Stimulated activated naive CD8-positive, alpha-beta T cell treated with anti-CD3 and anti-CD28 coated beads, Interleukin-15, amount 100 ng/mL, for 72 hours (primary cell): ENCODE data around the gene IFNGR1.
"Not testable (repeated sequence)": the region's sequence is repeated elsewhere in the genome, so short reads cannot be mapped to it uniquely, and the experiment has no call there.

Experiments used
- ATAC-seq: fragments of 150-1000 bp; cut with Tn5 transposase; 2 replicates; pipeline ENCODE4 v1.10.0; 2021; ENCODE audit warnings: mild to moderate bottlenecking, moderate library complexity
- DNase-seq, 2 donors: peaks; one replicate each; pipeline ENCODE4 v3.0.0; 2021 to 2022
- H3K27ac Mint-ChIP-seq, 2 donors: one replicate each; pipeline ENCODE4 v1.8.0; 2022; ENCODE audit warnings: mild to moderate bottlenecking in 2 of 2, mixed read lengths in 2 of 2, moderate library complexity in 2 of 2
- H3K27me3 Mint-ChIP-seq: one replicate; pipeline ENCODE4 v1.8.0; 2022; ENCODE audit warnings: mixed read lengths
- H3K4me1 Mint-ChIP-seq: one replicate; pipeline ENCODE4 v1.8.0; 2022; ENCODE audit warnings: mild to moderate bottlenecking, mixed read lengths
- H3K4me3 Mint-ChIP-seq, 2 donors: one replicate each; pipeline ENCODE4 v1.8.0; 2022; ENCODE audit warnings: mild to moderate bottlenecking in 2 of 2, mixed read lengths in 2 of 2, moderate library complexity in 1 of 2
- H3K9me3 Mint-ChIP-seq, 2 donors: one replicate each; pipeline ENCODE4 v1.8.0; 2022; ENCODE audit warnings: mixed read lengths in 2 of 2

Gene IFNGR1

DNA sequence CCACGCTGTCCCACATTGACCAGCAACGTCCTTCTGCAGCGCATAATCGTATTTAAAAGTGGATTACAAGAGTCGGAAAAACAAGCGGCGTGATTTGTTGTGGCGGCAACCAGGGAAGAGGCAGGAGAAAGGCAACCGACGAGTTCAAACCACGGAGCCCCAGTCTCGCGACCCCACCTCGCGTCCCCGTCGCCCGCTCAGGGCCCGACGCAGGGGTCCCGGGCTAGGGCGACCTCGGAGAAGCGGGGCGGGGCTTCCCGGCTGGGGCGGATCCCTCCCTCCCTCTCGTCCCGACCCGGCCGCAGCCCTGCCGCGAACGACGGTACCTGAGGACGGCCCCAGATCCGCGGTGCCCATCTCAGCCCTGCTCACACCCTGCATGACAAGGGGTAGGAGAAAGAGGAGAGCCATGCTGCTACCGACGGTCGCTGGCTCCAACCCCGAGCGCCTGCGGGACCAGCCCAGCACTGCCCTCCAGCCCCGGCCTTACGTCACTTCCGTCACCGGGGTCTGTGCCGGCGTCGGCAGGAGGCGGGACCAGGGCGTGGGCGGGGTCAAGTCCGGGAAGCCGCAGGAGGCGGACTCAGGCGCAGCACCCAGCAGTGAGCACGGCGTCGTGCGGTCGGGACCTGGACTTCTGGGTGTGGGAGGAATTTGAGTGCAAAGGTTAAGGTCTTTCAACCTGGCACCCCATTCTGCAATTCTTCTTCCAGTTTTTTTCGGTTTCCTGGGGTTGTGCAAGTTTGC lies at the start of gene IFNGR1:
Gene IFNGR1, minus strand, starts transcription at position 469 of the 747 bp plus-strand sequence. Its CDS starts 58 bp downstream, at position 411.
- peak within 1 kb of the TSS; percentile 99 to 100 for H3K27ac Mint-ChIP-seq

GRCh38 chr6:137268911-137269310 lies 49.7 kb upstream of the IFNGR1 start:
- H3K27ac Mint-ChIP-seq = no peak overlapping the region
- no peaks in the 10 kb centered on the region for H3K9me3 Mint-ChIP-seq
- no peak overlapping the region for H3K4me3 Mint-ChIP-seq
- H3K27me3 Mint-ChIP-seq = peaks cover 41% of the 10 kb centered on the region
- ATAC-seq = no peak
- DNase-seq = no peak
- H3K4me1 Mint-ChIP-seq = peaks cover 6% of the 10 kb centered on the region

More for the DNA sequence above, at the start of gene IFNGR1:
- Mint-ChIP-seq H3K4me3 (peak within 1 kb of the TSS; percentile 92 to 100), H3K4me1 (peaks cover 53% of the 10 kb centered on the region), H3K27me3 (no peaks in the 10 kb centered on the region), H3K9me3 (no peaks in the 10 kb centered on the region)
- ATAC-seq = peak; percentile 88
- peak; percentile 90 to 94 for DNase-seq

- Mint-ChIP-seq H3K4me1 (peaks cover 15% of the 10 kb centered on the region), H3K9me3 (no peaks in the 10 kb centered on the region), H3K27me3 (peaks cover 41% of the 10 kb centered on the region), H3K4me3 (no peak overlapping the region), H3K27ac (no peak overlapping the region)
- ATAC-seq = no peak
- DNase-seq = no peak
Measured at GRCh38 chr6:137266309-137266586, 47.1 kb upstream of the IFNGR1 start.

DNA sequence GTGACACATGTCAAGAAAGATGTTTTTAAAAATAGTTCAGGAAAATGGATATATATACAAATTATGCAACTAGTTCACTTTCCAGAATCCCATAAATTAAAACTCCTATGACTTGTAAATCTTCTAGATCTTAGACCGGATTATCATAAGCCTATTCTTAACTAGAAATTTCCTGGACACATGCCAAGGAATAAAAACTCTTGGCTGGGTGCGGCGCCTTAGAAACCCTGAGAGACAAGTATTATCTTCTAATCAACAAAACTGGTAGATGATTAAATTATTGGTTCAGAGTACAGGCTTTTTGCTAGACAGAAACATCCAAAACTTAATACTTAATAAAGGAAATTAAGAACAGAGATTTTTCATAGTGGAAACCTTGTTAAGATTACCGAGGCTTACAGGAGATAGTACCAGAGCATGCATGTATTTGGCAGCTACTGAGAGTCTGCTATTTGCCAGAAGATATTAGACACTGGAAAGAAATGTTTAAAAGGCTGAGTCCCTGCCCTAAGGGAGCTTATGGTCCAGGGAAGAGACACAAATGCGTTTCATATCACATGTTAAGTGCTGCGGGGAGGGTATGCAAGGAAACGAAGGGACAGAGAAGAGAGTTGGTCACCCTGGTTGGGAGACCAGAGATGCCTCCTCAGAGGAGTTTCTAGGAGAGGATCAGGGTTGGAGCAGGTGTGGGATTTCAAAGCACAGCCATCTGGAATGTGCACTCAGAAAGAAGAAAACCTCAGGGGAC lies 46.5 kb upstream of the IFNGR1 start:
- ATAC-seq = no peak
- Mint-ChIP-seq H3K27me3 (peaks cover 41% of the 10 kb centered on the region), H3K9me3 (no peaks in the 10 kb centered on the region), H3K4me3 (no peak overlapping the region), H3K4me1 (peaks cover 20% of the 10 kb centered on the region), H3K27ac (no peak overlapping the region)
- DNase-seq = no peak

GRCh38 chr6:137264311-137265075 lies 45.3 kb upstream of the IFNGR1 start:
- Mint-ChIP-seq H3K27ac (no peak overlapping the region), H3K9me3 (no peaks in the 10 kb centered on the region), H3K4me3 (no peak overlapping the region), H3K4me1 (peaks cover 20% of the 10 kb centered on the region), H3K27me3 (peaks cover 36% of the 10 kb centered on the region)
- DNase-seq (no peak), ATAC-seq (no peak)

DNA sequence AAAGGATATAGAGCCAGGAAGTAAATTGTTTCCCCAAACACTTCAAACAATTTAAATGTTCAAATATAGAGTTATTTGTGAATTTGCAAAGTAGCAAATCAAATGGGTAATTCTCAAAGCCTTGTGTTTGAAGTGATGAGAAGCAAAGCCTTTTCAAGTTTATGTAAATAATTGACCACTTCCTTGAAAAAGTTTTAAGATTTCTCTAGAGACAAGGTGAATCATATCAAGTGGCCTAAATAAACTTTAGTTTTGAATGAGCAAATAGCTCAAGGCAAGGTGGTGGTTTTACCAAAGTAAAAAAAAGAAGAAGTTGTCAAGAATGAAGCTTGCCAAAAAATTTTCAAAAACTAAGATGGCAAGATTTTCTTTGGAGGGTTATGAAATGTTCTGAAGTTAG lies 42.6 kb upstream of the IFNGR1 start:
- Mint-ChIP-seq H3K27me3 (peaks cover 20% of the 10 kb centered on the region), H3K9me3 (no peaks in the 10 kb centered on the region), H3K27ac (no peak overlapping the region), H3K4me1 (peaks cover 14% of the 10 kb centered on the region), H3K4me3 (no peak overlapping the region)
- ATAC-seq = peak; percentile 70
- no peak for DNase-seq

- DNase-seq = no peak
- H3K4me3 Mint-ChIP-seq = no peak overlapping the region
- no peak for ATAC-seq
- peaks cover 16% of the 10 kb centered on the region for H3K27me3 Mint-ChIP-seq
- H3K27ac Mint-ChIP-seq = no peak overlapping the region
- no peaks in the 10 kb centered on the region for H3K9me3 Mint-ChIP-seq
- H3K4me1 Mint-ChIP-seq = peaks cover 14% of the 10 kb centered on the region
Measured at GRCh38 chr6:137261361-137261760, 42.2 kb upstream of the IFNGR1 start.

- peaks cover 14% of the 10 kb centered on the region for H3K4me1 Mint-ChIP-seq
Measured at GRCh38 chr6:137260217-137260616, 41.0 kb upstream of the IFNGR1 start.

GRCh38 chr6:137259349-137259748 lies 40.2 kb upstream of the IFNGR1 start:
- DNase-seq (no peak), ATAC-seq (no peak)
- no peak overlapping the region for H3K4me3 Mint-ChIP-seq
- H3K27me3 Mint-ChIP-seq = no peaks in the 10 kb centered on the region
- peaks cover 14% of the 10 kb centered on the region for H3K4me1 Mint-ChIP-seq
- H3K9me3 Mint-ChIP-seq = peaks cover 7% of the 10 kb centered on the region in 2 donors
- H3K27ac Mint-ChIP-seq = no peak overlapping the region

More at GRCh38 chr6:137260217-137260616, 41.0 kb upstream of the IFNGR1 start:
- H3K27ac Mint-ChIP-seq = no peak overlapping the region
- H3K9me3 Mint-ChIP-seq = no peaks in the 10 kb centered on the region
- ATAC-seq (no peak), DNase-seq (no peak)
- H3K4me3 Mint-ChIP-seq = no peak overlapping the region
- H3K27me3 Mint-ChIP-seq = peaks cover 5% of the 10 kb centered on the region

DNA sequence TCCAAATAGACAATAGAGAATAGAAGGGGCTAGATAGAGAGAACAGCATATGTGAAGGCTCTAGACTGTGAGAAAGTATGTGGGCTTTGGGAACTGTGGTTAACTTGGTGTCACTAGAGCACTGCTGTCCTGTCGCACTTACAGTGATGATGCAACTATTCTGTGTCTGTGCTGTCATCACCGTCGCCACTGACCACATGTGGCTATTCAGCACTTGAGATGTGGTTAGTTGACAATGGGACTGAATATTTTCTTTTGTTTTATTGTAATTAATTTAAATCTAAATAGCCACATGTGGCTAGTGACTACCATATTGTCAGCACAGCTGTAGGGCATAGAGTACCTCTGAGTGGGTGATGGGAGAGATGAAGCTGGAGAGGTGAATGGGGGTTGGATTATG lies 39.0 kb upstream of the IFNGR1 start:
- Mint-ChIP-seq H3K4me3 (no peak overlapping the region), H3K9me3 (peaks cover 9 to 11% of the 10 kb centered on the region in 2 donors), H3K27ac (no peak overlapping the region), H3K27me3 (peaks cover under 1% of the 10 kb centered on the region), H3K4me1 (peaks cover 14% of the 10 kb centered on the region)
- no peak for DNase-seq
- ATAC-seq = no peak

DNA sequence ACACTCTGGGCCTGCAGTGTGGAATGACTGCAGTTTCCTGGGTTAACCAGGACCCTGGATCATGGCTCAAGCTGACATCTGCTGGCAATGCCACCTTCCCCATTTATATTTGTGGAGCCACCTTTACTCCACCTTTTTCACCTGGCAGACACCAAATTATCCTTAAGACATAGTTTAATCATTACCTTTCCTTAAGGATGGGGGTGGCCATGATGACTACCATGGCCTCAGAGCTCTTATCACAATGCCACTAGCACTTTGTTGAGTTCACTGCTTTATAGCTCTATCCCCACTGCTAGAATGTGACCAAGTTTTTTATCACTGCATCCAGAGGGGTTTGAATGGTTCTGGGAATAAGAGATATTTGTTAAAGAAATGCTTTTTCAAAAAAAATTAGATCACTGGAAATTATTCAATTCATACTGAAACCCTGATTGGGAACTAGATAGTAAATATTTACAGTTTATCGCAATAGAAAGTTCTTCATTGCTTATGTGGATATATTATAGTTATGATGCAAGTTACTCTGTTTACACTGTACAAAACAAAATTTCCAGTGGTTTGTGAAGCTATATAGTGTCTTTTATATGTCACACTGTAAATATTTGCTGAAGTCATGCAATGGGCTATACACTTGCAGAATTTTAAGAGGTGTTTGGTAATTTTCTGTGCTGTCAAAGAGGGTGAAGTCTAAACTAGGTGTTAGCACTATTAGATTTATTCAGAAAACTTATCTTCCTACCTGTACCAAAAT lies 37.3 kb upstream of the IFNGR1 start:
- H3K4me3 Mint-ChIP-seq = no peak overlapping the region
- ATAC-seq (no peak), DNase-seq (no peak)
- H3K27me3 Mint-ChIP-seq = peaks cover 12% of the 10 kb centered on the region
- H3K9me3 Mint-ChIP-seq = peaks cover 14 to 19% of the 10 kb centered on the region in 2 donors
- H3K4me1 Mint-ChIP-seq = peaks cover 8% of the 10 kb centered on the region
- H3K27ac Mint-ChIP-seq = no peak overlapping the region

GRCh38 chr6:137254966-137255365 lies 35.8 kb upstream of the IFNGR1 start:
- Mint-ChIP-seq H3K27me3 (peaks cover 12% of the 10 kb centered on the region), H3K9me3 (peaks cover 14 to 19% of the 10 kb centered on the region in 2 donors), H3K4me1 (no peaks in the 10 kb centered on the region), H3K27ac (no peak overlapping the region), H3K4me3 (no peak overlapping the region)
- ATAC-seq (no peak), DNase-seq (no peak)

DNA sequence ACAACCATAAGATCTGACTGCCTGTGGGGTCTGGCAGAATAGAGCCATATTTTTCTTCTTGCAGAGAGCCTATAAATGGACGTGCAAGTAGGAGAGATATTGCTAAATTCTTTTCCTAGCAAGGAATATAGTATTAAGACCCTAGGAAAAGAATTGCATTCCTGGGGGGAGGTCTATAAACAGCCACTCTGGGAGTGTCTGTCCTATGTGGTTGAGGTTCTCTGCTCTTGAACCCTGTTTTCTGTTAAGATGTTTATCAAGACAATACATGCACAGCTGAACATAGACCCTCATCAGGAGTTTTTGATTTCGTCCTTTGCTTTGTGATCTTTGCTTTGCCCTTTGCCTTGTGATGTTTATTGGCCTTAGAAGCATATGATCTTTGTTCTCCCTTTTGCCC lies 35.2 kb upstream of the IFNGR1 start:
- Mint-ChIP-seq H3K27me3 (peaks cover 12% of the 10 kb centered on the region), H3K9me3 (peaks cover 14 to 19% of the 10 kb centered on the region in 2 donors)
- H3K4me3 Mint-ChIP-seq, DNase-seq, ATAC-seq, H3K4me1 Mint-ChIP-seq, H3K27ac Mint-ChIP-seq: not testable (repeated sequence)

DNA sequence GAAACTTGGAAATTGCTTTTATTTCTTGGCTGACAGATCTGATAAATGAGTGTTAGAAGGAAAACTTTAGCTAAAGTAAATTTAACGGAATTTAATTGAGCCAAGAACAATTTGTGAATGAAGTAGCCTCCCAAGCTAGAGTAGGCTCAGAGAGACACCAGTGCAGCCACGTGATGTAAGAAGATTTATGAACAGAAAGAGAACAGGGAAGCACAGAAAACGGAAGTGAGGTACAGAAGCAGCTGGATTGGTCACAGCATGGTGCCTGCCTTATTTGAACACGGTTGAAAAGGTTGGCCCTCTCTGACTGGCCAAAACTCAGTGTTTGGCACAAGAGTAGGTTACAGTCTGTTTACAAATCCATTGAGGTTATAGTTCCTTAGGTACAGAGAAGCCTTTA lies 29.5 kb upstream of the IFNGR1 start:
- Mint-ChIP-seq H3K9me3 (peaks cover 4 to 11% of the 10 kb centered on the region in 2 donors), H3K27ac (no peak overlapping the region), H3K4me3 (no peak overlapping the region), H3K4me1 (no peaks in the 10 kb centered on the region), H3K27me3 (peaks cover 12% of the 10 kb centered on the region)
- DNase-seq = no peak
- no peak for ATAC-seq

- H3K27me3 Mint-ChIP-seq = peaks cover 6% of the 10 kb centered on the region
- DNase-seq = no peak
- H3K4me1 Mint-ChIP-seq = no peaks in the 10 kb centered on the region
- ATAC-seq = no peak
- H3K27ac Mint-ChIP-seq = no peak overlapping the region
- peaks cover 0 to 6% of the 10 kb centered on the region in 2 donors for H3K9me3 Mint-ChIP-seq
- no peak overlapping the region for H3K4me3 Mint-ChIP-seq
Measured at GRCh38 chr6:137247724-137248123, 28.5 kb upstream of the IFNGR1 start.
